Thyroid gland (tissue), 4 donors: ENCODE data around the gene TDRD7. TPM values are rescaled to one million over a fixed set of nuclear protein-coding genes. Genes with fewer than 3 reads are reported as not detected.
A peak's percentile ranks its signal among the peaks of the same experiment; 100 is the strongest.

Source experiments
- DNase-seq, 2 donors: peaks; one replicate each; pipeline ENCODE4 v3.0.0-alpha.2; 2019
- H3K27ac ChIP-seq, 3 donors: fragments of 200-600 bp; sonication (generic); 1 replicate in 2 of 3; 2 replicates in 1 of 3; pipeline ENCODE4 v1.5.1; 2016 to 2019; ENCODE audit warnings: mild to moderate bottlenecking in 1 of 3, moderate library complexity in 1 of 3
- H3K27me3 ChIP-seq: fragments of 200-600 bp; sonication (generic); one replicate; pipeline ENCODE4 v1.5.1; 2019
- H3K36me3 ChIP-seq, 2 donors: fragments of 200-600 bp; sonication (generic); one replicate each; pipeline ENCODE4 v1.5.1; 2016 to 2019
- H3K4me1 ChIP-seq, 2 donors: fragments of 200-600 bp; sonication (generic); one replicate each; pipeline ENCODE4 v1.5.1; 2017 to 2019
- H3K4me3 ChIP-seq, 3 donors: fragments of 200-600 bp; sonication (generic); replicated peaks in 1 of 3; 1 replicate in 2 of 3; 2 replicates in 1 of 3; pipeline ENCODE4 v1.5.1; 2016; ENCODE audit warnings: mild to moderate bottlenecking in 1 of 3
- H3K9me3 ChIP-seq: fragments of 200-600 bp; sonication (generic); one replicate; pipeline ENCODE4 v1.5.1; 2017
- CTCF ChIP-seq, 6 experiments: fragments of 200-600 bp in 3 of 6; fragments of 450-650 bp in 3 of 6; sonication (generic) in 3 of 6; IDR thresholded peaks; one replicate each; pipeline ENCODE4 v1.5.1; 2016 to 2019; ENCODE audit warnings: antibody characterized with exemption in 6 of 6, mild to moderate bottlenecking in 2 of 6, inconsistent platforms in 1 of 6, moderate library complexity in 1 of 6
- POLR2A ChIP-seq, 2 donors: fragments of 450-650 bp; IDR thresholded peaks; one replicate each; pipeline ENCODE4 v1.6.1; 2017; ENCODE audit warnings: antibody characterized with exemption in 2 of 2, mild to moderate bottlenecking in 2 of 2, moderate library complexity in 1 of 2
- WGBS, 2 donors: methylation state at CpG; one replicate each; pipeline ENCODE4 v1.1.5; 2017; 5-methylcytosine and 5-hydroxymethylcytosine counted together
- intact Hi-C: fragments of 100-400 bp; cut with DNase I; formaldehyde crosslinking; loops from one replicate; pipeline ENCODE4 v1.15.1; 2023
- total RNA-seq, 4 donors: library from RNA; depleted of rRNA; stranded (reverse); fragments of >200 nt; gene quantifications; one replicate each; pipeline ENCODE4 v1.2.3, GENCODE V29; 2016

TDRD7 gene
- total RNA-seq, 4 donors from 2014 or later: 9.9 to 12.8 (median 11.4) TPM

- intact Hi-C loops: no loop called here
- peaks cover 29 to 48% of the 10 kb centered on the region in 2 donors for H3K4me1 ChIP-seq
- no peaks in the 10 kb centered on the region for H3K36me3 ChIP-seq
Observed at GRCh38 chr9:97507428-97507984, 95.6 kb downstream of the TDRD7 start.

GRCh38 chr9:97508852-97509251 is 97.0 kb downstream of the TDRD7 start:
- no peak for DNase-seq
- Histone ChIP-seq H3K27ac (no peak overlapping the region), H3K9me3 (no peaks in the 10 kb centered on the region), H3K36me3 (no peaks in the 10 kb centered on the region), H3K4me3 (no peak overlapping the region), H3K4me1 (peaks cover 16 to 47% of the 10 kb centered on the region in 2 donors), H3K27me3 (no peaks in the 10 kb centered on the region)
- TF ChIP-seq POLR2A (IDR thresholded peaks at IDR 0.05) (no peak), CTCF (IDR thresholded peaks at IDR 0.05) (no peak)
- WGBS, 2 donors: 83 to 91% methylated on average over 4 of the region's 4 CpGs
- intact Hi-C loops: no loop called here

More at GRCh38 chr9:97507428-97507984, 95.6 kb downstream of the TDRD7 start:
- Histone ChIP-seq H3K9me3 (no peaks in the 10 kb centered on the region), H3K27me3 (no peaks in the 10 kb centered on the region), H3K4me3 (no peak overlapping the region), H3K27ac (no peak overlapping the region)
- DNase-seq: no peak
- TF ChIP-seq POLR2A (IDR thresholded peaks at IDR 0.05): no peak
- no peak for TF ChIP-seq CTCF (IDR thresholded peaks at IDR 0.05)
- WGBS, 2 donors: 91 to 92% methylated on average over 5 of the region's 5 CpGs

- no peak for DNase-seq
- WGBS, 2 donors: 62 to 78% methylated on average over 10 of the region's 10 CpGs
- H3K36me3 ChIP-seq: no peaks in the 10 kb centered on the region
- H3K9me3 ChIP-seq: no peaks in the 10 kb centered on the region
- H3K27me3 ChIP-seq: no peaks in the 10 kb centered on the region
- intact Hi-C loops: no loop called here
- H3K27ac ChIP-seq: peak overlapping the region in 1 of 3 donors; percentile 22
- TF ChIP-seq CTCF (IDR thresholded peaks at IDR 0.05) (no peak), POLR2A (IDR thresholded peaks at IDR 0.05) (no peak)
- H3K4me1 ChIP-seq: peaks cover 0 to 41% of the 10 kb centered on the region in 2 donors
- no peak overlapping the region for H3K4me3 ChIP-seq
Observed at GRCh38 chr9:97510797-97511654, 99.1 kb downstream of the TDRD7 start.

GRCh38 chr9:97511655-97512427 is 99.9 kb downstream of the TDRD7 start:
- peak overlapping the region in 1 of 3 donors; percentile 22 for H3K27ac ChIP-seq
- H3K4me1 ChIP-seq: peaks cover 0 to 45% of the 10 kb centered on the region in 2 donors
- H3K9me3 ChIP-seq: no peaks in the 10 kb centered on the region
- TF ChIP-seq POLR2A (IDR thresholded peaks at IDR 0.05) (no peak), CTCF (IDR thresholded peaks at IDR 0.05) (no peak)
- no peaks in the 10 kb centered on the region for H3K36me3 ChIP-seq
- 78 to 88% methylated on average over 6 of the region's 6 CpGs for WGBS, 2 donors
- intact Hi-C loops: no loop called here
- DNase-seq: no peak
- no peaks in the 10 kb centered on the region for H3K27me3 ChIP-seq
- H3K4me3 ChIP-seq: no peak overlapping the region
